H1 (cell line): ENCODE data around the gene PF4V1. TPM values are rescaled to one million over a fixed set of nuclear protein-coding genes. Genes with fewer than 3 reads are reported as not detected.

Experiments used
- BCL11A ChIP-seq, 2 experiments: IDR thresholded peaks; one replicate each; pipeline ENCODE4 v1.6.1; 2011; ENCODE audit warnings: low read depth in 2 of 2, low read length in 2 of 2, mild to moderate bottlenecking in 2 of 2
- CBX5 ChIP-seq: fragments of 300-800, 300-1000 bp; sonication (generic); IDR thresholded peaks from 2 replicates; pipeline ENCODE4 v1.7.1; 2016; ENCODE audit warnings: antibody characterized with exemption, low read length, low read depth
- HDAC6 ChIP-seq: IDR thresholded peaks from one replicate; pipeline ENCODE4 v1.7.1; 2012; ENCODE audit warnings: low read depth, mild to moderate bottlenecking, inconsistent platforms, low read length, moderate library complexity
- POU5F1 ChIP-seq: IDR thresholded peaks from 2 replicates; pipeline ENCODE4 v1.6.1; 2011; ENCODE audit warnings: low read depth, mild to moderate bottlenecking, low read length, moderate library complexity
- RBBP5 ChIP-seq: IDR thresholded peaks from 2 replicates; pipeline ENCODE4 v1.7.1; 2012; ENCODE audit warnings: low read depth, mild to moderate bottlenecking, inconsistent platforms, low read length, moderate library complexity, borderline replicate concordance
- SAP30 ChIP-seq: fragments of 300-600 bp; sonication (generic); IDR thresholded peaks from 2 replicates; pipeline ENCODE4 v1.7.1; 2012; ENCODE audit warnings: low read length, moderate library complexity, mild to moderate bottlenecking, inconsistent platforms; ENCODE audit not compliant: insufficient read depth, insufficient replicate concordance
- SP4 ChIP-seq: IDR thresholded peaks from 2 replicates; pipeline ENCODE4 v1.6.1; 2012; ENCODE audit warnings: low read length, inconsistent platforms
- polyA plus RNA-seq, 7 experiments: library from polyadenylated mRNA; depleted of rRNA in 3 of 7; stranded (reverse) in 5 of 7; unstranded in 2 of 7; fragments of >200 nt in 5 of 7; fragments of 200-250 nt in 2 of 7; gene quantifications; 1 replicate in 5 of 7; 2 replicates in 1 of 7; 4 replicates in 1 of 7; pipeline versions ENCODE4 v1.2.1 to v1.2.3, GENCODE V29; 2011 to 2013; ENCODE audit warnings: missing spikeins in 2 of 7, mixed read lengths in 2 of 7
- total RNA-seq: library from RNA; stranded (reverse); fragmentation: NEBNext Ultra II Directional; extraction: Animal tissue kit (Norgen Biotek cat#: 25700); gene quantifications from 2 replicates; pipeline ENCODE4 v1.2.1, GENCODE V29; 2021
- TF ChIP-seq, protein P1 (sequence below): IDR thresholded peaks from 2 replicates; pipeline ENCODE4 v1.6.1; 2012; ENCODE audit warnings: inconsistent platforms

PF4V1 gene
- total and polyA plus RNA-seq, 2 of the 8 experiments (the other 6 are each of a cell fraction or from before 2014, with no cell fraction given) = not detected

DNA sequence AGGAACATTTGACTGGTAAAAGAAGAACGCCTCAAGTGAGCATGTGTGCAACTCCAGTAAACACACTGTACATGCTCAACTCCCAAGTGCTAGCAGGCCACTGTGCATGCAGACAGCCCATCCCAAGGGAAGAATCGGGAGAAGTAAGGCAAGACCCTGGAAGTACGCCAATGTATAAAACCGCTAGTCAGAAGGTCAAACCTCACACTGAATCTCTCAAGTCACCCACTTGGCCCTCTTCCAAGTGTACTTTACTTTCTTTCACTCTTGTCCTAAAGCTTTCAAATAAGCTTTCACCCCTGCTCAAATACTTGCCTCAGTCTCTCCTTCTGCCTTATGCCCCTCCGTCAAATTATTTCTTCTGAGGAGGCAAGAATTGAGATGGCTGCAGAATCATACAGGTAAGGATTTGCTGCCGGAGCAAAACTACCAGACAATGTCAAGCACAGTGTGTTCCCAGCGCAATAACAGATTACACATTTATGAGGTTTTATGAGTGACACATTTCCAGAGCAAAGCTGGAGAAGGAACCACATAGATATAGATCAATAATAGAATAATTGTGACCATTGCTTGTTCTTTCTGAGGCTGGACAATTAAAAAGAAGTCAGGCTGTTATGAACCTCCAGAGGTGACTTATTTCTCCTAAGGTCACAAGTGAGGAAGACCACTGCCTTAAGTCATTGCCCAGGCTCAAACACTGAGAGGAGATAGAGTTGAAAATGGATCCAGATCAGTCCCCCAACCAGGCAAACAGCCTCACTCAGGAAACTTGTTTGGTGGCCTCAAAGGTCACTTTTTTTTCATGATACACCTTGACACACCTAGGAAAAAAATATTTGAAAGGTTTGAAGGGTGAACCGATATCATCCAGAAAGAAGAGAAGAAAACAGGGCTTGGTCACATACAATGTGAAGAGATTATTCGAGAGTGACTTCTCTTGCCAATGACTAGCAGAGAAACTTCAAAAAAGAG lies 42.4 kb downstream of the PF4V1 start (continued):
- TF ChIP-seq SAP30 (no peak), RBBP5 (no peak), CBX5 (no peak), POU5F1 (no peak), HDAC6 (no peak), BCL11A (IDR thresholded peaks at IDR 0.05; ENCODE audit: low read depth in 2 of 2, low read length in 2 of 2) (no peak), SP4 (no peak)
- TF ChIP-seq, protein P1, sequence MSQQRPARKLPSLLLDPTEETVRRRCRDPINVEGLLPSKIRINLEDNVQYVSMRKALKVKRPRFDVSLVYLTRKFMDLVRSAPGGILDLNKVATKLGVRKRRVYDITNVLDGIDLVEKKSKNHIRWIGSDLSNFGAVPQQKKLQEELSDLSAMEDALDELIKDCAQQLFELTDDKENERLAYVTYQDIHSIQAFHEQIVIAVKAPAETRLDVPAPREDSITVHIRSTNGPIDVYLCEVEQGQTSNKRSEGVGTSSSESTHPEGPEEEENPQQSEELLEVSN = no peak
